K562 (cell line): Measurements from ENCODE around the gene ACKR2. TPM values are rescaled to one million over a fixed set of nuclear protein-coding genes. Genes with fewer than 3 reads are reported as not detected.

ENCODE experiments used
- ATAC-seq: fragments of 200-7000 bp; cut with Tn5 transposase; 3 replicates; pipeline ENCODE4 v1.9.1; 2020; ENCODE audit warnings: moderate library complexity
- BruUV-seq: library from RNA; stranded (reverse); fragments of 400-500 nt; replicated peaks from 2 replicates; lab custom pipeline; 2021; lab: Mats Ljungman, UMichigan
- CTCF ChIA-PET: fragments of 300-600 bp; formaldehyde crosslinking; extraction: SDS; loops from one replicate; lab custom pipeline; 2021; ENCODE audit warnings: low intra/inter-chr PET ratio; lab: Yijun Ruan, JAX
- POLR2A ChIA-PET: fragments of 300-600, 350-650 bp; sonication (Branson Sonifier 250); formaldehyde crosslinking; extraction: SDS; loops from one replicate; lab custom pipeline; 2021; ENCODE audit warnings: antibody characterized with exemption, inconsistent platforms; lab: Yijun Ruan, JAX
- DNase-seq, 4 experiments: peaks; one replicate each; pipeline versions ENCODE4 v3.0.0 to v3.0.0-alpha.2; 2011 to 2018; ENCODE audit warnings: low spot score in 3 of 4, mixed read lengths in 3 of 4; ENCODE audit errors: extremely low read depth in 1 of 4
- FAIRE-seq: peaks from 2 replicates; lab custom pipeline; 2011; peaks lifted over from hg19 to GRCh38; lab: Jason Lieb, UNC
- H2AFZ ChIP-seq: 2 replicates; pipeline ENCODE4 v1.6.0; 2011; ENCODE audit warnings: low read depth, low read length, control low read depth, inconsistent platforms
- H3K27ac ChIP-seq: fragments of 200-600 bp; 3 replicates; pipeline ENCODE4 v1.8.0; 2011; ENCODE audit warnings: low read depth, mild to moderate bottlenecking, control low read depth, inconsistent platforms, low read length, moderate library complexity, mixed read lengths; ENCODE audit errors: extremely low read depth
- H3K27me3 ChIP-seq, 2 experiments: fragments of 300-600 bp in 1 of 2; 2 replicates in 1 of 2; 3 replicates in 1 of 2; pipeline versions ENCODE4 v1.6.0 to v1.8.0; 2011; ENCODE audit warnings: inconsistent platforms in 2 of 2, low read length in 2 of 2, mild to moderate bottlenecking in 1 of 2, mixed read lengths in 1 of 2, moderate library complexity in 1 of 2; ENCODE audit not compliant: control insufficient read depth in 2 of 2, insufficient read depth in 2 of 2
- H3K36me3 ChIP-seq: fragments of 300-600 bp; 3 replicates; pipeline ENCODE4 v1.8.0; 2011; ENCODE audit warnings: mild to moderate bottlenecking, low read length, inconsistent platforms; ENCODE audit not compliant: control insufficient read depth, insufficient read depth
- H3K4me1 ChIP-seq, 2 experiments: fragments of 200-600 bp in 1 of 2; replicated peaks in 1 of 2; 2 replicates in 1 of 2; 3 replicates in 1 of 2; pipeline versions ENCODE4 v1.5.1 to v1.8.0; 2011; ENCODE audit warnings: inconsistent platforms in 2 of 2, low read length in 2 of 2, mild to moderate bottlenecking in 1 of 2, mixed read lengths in 1 of 2, moderate library complexity in 1 of 2; ENCODE audit not compliant: control insufficient read depth in 2 of 2, insufficient read depth in 2 of 2
- H3K4me2 ChIP-seq: 2 replicates; pipeline ENCODE4 v1.6.1; 2011; ENCODE audit warnings: low read length, control low read depth, inconsistent platforms, mixed read lengths; ENCODE audit not compliant: insufficient read depth
- H3K4me3 ChIP-seq: fragments of 200-600 bp; sonication (generic), shearing (Covaris generic); 2 replicates; pipeline ENCODE4 v1.5.1; 2016; ENCODE audit warnings: control low read depth, inconsistent platforms
- H3K79me2 ChIP-seq: fragments of 200-600 bp; 3 replicates; pipeline ENCODE4 v1.8.0; 2011; ENCODE audit warnings: low read length, inconsistent platforms; ENCODE audit not compliant: control insufficient read depth, insufficient read depth
- H3K9ac ChIP-seq, 2 experiments: 2 replicates each; pipeline versions ENCODE4 v1.6.0 to v1.6.1; 2011; ENCODE audit warnings: low read depth in 2 of 2, low read length in 2 of 2, control low read depth in 1 of 2, inconsistent platforms in 1 of 2, mild to moderate bottlenecking in 1 of 2, mixed read lengths in 1 of 2; ENCODE audit not compliant: insufficient read depth in 1 of 2
- H3K9me1 ChIP-seq: one replicate; pipeline ENCODE4 v1.6.0; 2011; ENCODE audit warnings: inconsistent platforms, mild to moderate bottlenecking, low read length, moderate library complexity; ENCODE audit not compliant: control insufficient read depth, insufficient read depth
- H3K9me3 ChIP-seq: replicated peaks from 2 replicates; pipeline ENCODE4 v1.5.1; 2011; ENCODE audit warnings: low read depth, low read length, inconsistent platforms; ENCODE audit not compliant: control insufficient read depth, insufficient read depth
- H4K20me1 ChIP-seq: replicated peaks from 2 replicates; pipeline ENCODE4 v1.6.1; 2011; ENCODE audit warnings: low read length, inconsistent platforms, mixed read lengths; ENCODE audit not compliant: control insufficient read depth, insufficient read depth
- ARID1B ChIP-seq: fragments of 450-650 bp; IDR thresholded peaks from 2 replicates; pipeline ENCODE4 v1.6.1; 2016; ENCODE audit warnings: antibody characterized with exemption, mild to moderate bottlenecking, inconsistent platforms
- ARID3A ChIP-seq: IDR thresholded peaks from 2 replicates; pipeline ENCODE4 v1.6.1; 2012; ENCODE audit warnings: low read depth, low read length, improper control_type of control experiment, borderline replicate concordance
- CTBP1 ChIP-seq: fragments of 450-650 bp; IDR thresholded peaks from 2 replicates; pipeline ENCODE4 v1.6.1; 2016; ENCODE audit warnings: borderline replicate concordance
- CXXC5 ChIP-seq: fragments of 250-450 bp; sonication (Bioruptor Pico); IDR thresholded peaks from 2 replicates; pipeline ENCODE4 v1.8.0; 2022; ENCODE audit warnings: inconsistent platforms, mild to moderate bottlenecking, moderate library complexity
- GABPB1 ChIP-seq: sonication (generic); formaldehyde crosslinking; IDR thresholded peaks from 2 replicates; pipeline ENCODE4 v1.8.0; 2022; ENCODE audit warnings: mild to moderate bottlenecking, missing genetic modification reagents
- HNRNPH1 ChIP-seq: fragments of 200-400 bp; formaldehyde crosslinking; optimal IDR thresholded peaks from 2 replicates; pipeline ENCODE3; 2017; ENCODE audit warnings: low read depth, mild to moderate bottlenecking, low read length, moderate library complexity
- ILF3 ChIP-seq: fragments of 450-650 bp; IDR thresholded peaks from 2 replicates; pipeline ENCODE4 v1.6.1; 2018; ENCODE audit warnings: antibody characterized with exemption, mild to moderate bottlenecking, moderate library complexity, borderline replicate concordance
- JUN ChIP-seq, 2 experiments: sonication (generic) in 1 of 2; formaldehyde crosslinking in 1 of 2; IDR thresholded peaks; 2 replicates each; pipeline versions ENCODE4 v1.6.1 to v1.8.0; 2012 to 2022; ENCODE audit warnings: borderline replicate concordance in 2 of 2, mild to moderate bottlenecking in 2 of 2, improper control_type of control experiment in 1 of 2, low read depth in 1 of 2, low read length in 1 of 2, missing genetic modification reagents in 1 of 2
- MAFK ChIP-seq: IDR thresholded peaks from 2 replicates; pipeline ENCODE4 v1.6.1; 2011; ENCODE audit warnings: low read length, improper control_type of control experiment
- NFXL1 ChIP-seq: fragments of 450-650 bp; formaldehyde crosslinking; IDR thresholded peaks from 2 replicates; pipeline ENCODE4 v1.4.0; 2021; ENCODE audit warnings: mild to moderate bottlenecking
- RB1 ChIP-seq: fragments of 450-650 bp; IDR thresholded peaks from 2 replicates; pipeline ENCODE4 v1.6.1; 2017; ENCODE audit warnings: low read depth, mild to moderate bottlenecking
- RCOR1 ChIP-seq, 2 experiments: IDR thresholded peaks; 2 replicates each; pipeline ENCODE4 v1.6.1; 2012; ENCODE audit warnings: low read depth in 2 of 2, low read length in 2 of 2, borderline replicate concordance in 1 of 2, improper control_type of control experiment in 1 of 2
- SMARCB1 ChIP-seq: IDR thresholded peaks from 2 replicates; pipeline ENCODE4 v1.6.1; 2011; ENCODE audit warnings: improper control_type of control experiment, low read depth; ENCODE audit not compliant: insufficient read length
- TBL1XR1 ChIP-seq, 2 experiments: IDR thresholded peaks; 2 replicates each; pipeline ENCODE4 v1.6.1; 2012; ENCODE audit warnings: improper control_type of control experiment in 2 of 2, low read length in 2 of 2, mild to moderate bottlenecking in 1 of 2
- ZNF239 ChIP-seq: fragments of 250-450 bp; sonication (Bioruptor Pico); IDR thresholded peaks from 2 replicates; pipeline ENCODE4 v1.4.0; 2020; ENCODE audit warnings: mild to moderate bottlenecking
- WGBS: fragments of 100-300 bp; shearing (Covaris generic); methylation state at CpG from one replicate; pipeline ENCODE4 v1.1.6; 2016; ENCODE audit warnings: low coverage, mixed read lengths; ENCODE audit not compliant: insufficient coverage; ENCODE audit errors: missing lambda C conversion rate; 5-methylcytosine and 5-hydroxymethylcytosine counted together
- in situ Hi-C: fragments of 300-500 bp; cut with MboI; formaldehyde crosslinking; loops from 4 replicates; pipeline ENCODE4 v1.15.0; 2018; ENCODE audit warnings: inconsistent platforms, mixed read lengths
- intact Hi-C: fragments of 100-400 bp; cut with micrococcal nuclease; formaldehyde crosslinking; loops from 2 replicates; pipeline ENCODE4 v1.14.2; 2022
- polyA plus RNA-seq, 8 experiments: library from polyadenylated mRNA; depleted of rRNA in 4 of 8; stranded (reverse) in 5 of 8; unstranded in 3 of 8; fragments of >200 nt; fragmentation: Nextera tagmentation in 2 of 8; fragmentation: Illumina TruSeq in 1 of 8; extraction: Ambion mirVana in 2 of 8; extraction: Trizol in 1 of 8; gene quantifications; 2 replicates each; pipeline versions ENCODE4 v1.2.1 to v1.2.3, GENCODE V29; 2011 to 2014; ENCODE audit warnings: inconsistent platforms in 1 of 8, missing spikeins in 1 of 8
- total RNA-seq, 7 experiments: library from RNA; depleted of rRNA in 6 of 7; stranded (reverse); fragments of >200 nt in 6 of 7; fragmentation: Illumina TruSeq in 2 of 7; extraction: Trizol in 2 of 7; gene quantifications; 2 replicates each; pipeline versions ENCODE4 v1.2.1 to v1.2.3, GENCODE V29; 2011 to 2021; ENCODE audit warnings: low replicate concordance in 1 of 7
- TF ChIP-seq, protein P1 (sequence below), 2 experiments: fragments of 450-650 bp; conservative IDR thresholded peaks; 2 replicates each; pipeline ENCODE4 v1.6.1; 2017; ENCODE audit warnings: mild to moderate bottlenecking in 2 of 2, moderate library complexity in 2 of 2

ACKR2 gene
- total and polyA plus RNA-seq, 9 of the 15 experiments (the other 6 are each of a cell fraction or from before 2014, with no cell fraction given) = 0.03 to 0.69 (median 0.25) TPM; not detected in 1

DNA sequence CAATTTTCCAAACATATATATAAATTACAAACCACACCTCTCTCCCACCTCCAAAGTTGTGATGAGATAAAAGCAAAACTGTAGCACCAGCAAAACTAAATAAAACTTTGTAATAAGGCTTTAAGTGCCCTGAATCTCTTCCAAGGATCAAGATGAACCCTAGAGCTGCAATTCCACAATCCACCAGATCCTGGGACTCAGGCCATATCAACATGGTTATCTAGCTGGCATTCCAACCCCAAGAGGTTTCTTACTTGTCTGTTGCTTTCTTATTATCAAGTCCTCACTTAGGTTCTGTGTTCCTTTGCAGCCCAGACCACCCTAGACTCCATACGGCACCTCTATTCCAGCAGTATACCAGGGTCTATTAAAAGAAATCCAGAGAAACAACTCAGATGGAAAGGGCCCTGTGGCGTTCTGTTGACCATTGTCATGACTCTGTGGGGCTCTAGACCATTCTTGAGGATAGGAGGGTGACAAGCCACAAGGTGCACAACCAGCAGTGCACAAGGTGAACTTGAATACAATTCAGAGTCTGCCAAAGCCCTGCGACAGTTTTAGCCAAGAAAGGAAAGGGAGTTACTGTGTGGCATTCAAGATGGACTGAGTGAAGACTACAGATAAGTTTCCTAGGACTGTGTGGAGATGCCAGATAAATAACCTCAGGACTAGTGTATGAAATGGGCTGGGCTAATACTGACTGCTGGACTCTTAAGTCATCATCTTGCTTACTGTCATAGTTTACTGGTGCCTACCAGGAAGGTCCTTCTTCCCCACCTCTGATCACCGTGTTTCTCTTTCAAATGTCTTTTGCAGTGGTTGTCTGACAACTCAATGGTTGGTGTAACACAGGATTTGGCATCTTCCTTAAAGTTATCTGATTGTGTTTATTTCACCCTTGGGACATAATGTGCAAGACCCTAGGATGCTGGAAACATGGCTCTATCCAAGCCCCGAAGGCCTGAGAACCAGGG lies 27.2 kb downstream of the ACKR2 start:
- Histone ChIP-seq H3K9me1 (no peaks in the 10 kb centered on the region), H3K4me2 (peak overlapping the region; percentile 56), H3K36me3 (no peaks in the 10 kb centered on the region), H2AFZ (no peak overlapping the region; the same call in 1 of the 2 replicates), H4K20me1 (no peaks in the 10 kb centered on the region), H3K27me3 (no peaks in the 10 kb centered on the region; a peak in 2 of 5 replicates), H3K27ac (peak overlapping the region; percentile 2; the same call in 2 of the 3 replicates), H3K4me3 (no peak overlapping the region), H3K4me1 (peaks cover 10 to 21% of the 10 kb centered on the region in 2 experiments), H3K79me2 (no peaks in the 10 kb centered on the region), H3K9ac (no peak overlapping the region), H3K9me3 (no peaks in the 10 kb centered on the region)
- DNase-seq (peak; percentile 58 to 88 (median 74)), ATAC-seq (peak; percentile 92), FAIRE-seq (peak; percentile 91)
- POLR2A ChIA-PET = interaction anchor here (0.5 to 0.6 kb wide), 2 partner anchors 99 to 600 kb away, joined by 3 to 4 read pairs; no protein-coding TSS in a partner anchor
- CTCF ChIA-PET = interaction anchor here (1.0 kb wide), 1 partner anchor 54 kb away, joined by 3 read pairs; no protein-coding TSS in a partner anchor
- 9% methylated on average over 5 of the region's 5 CpGs for WGBS
- intact Hi-C loops (loop anchor here (10.0 kb wide), 1 partner anchor 262 kb away; no protein-coding TSS in a partner anchor), in situ Hi-C loops (no loop called here)
- no TSS peak for BruUV-seq
- TF ChIP-seq RB1 (0 out of 2 replicates have a peak, but pooled peaks have one; percentile 19), ARID3A (0 out of 2 replicates have a peak, but pooled peaks have one; percentile 59), TBL1XR1 (IDR thresholded peaks at IDR 0.05; ENCODE audit: low read length in 2 of 2) (peak; percentile 71 to 95; a peak in 3 of 4 replicates), ARID1B (peak; percentile 99), RCOR1 (IDR thresholded peaks at IDR 0.05; ENCODE audit: borderline replicate concordance in 1 of 2, low read depth in 2 of 2, low read length in 2 of 2) (peak; percentile 83 to 95), HNRNPH1 (no peak), CXXC5 (peak; percentile 52), MAFK (peak; percentile 36; the same call in 1 of the 2 replicates), GABPB1 (CRISPR knock-in tag) (0 out of 2 replicates have a peak, but pooled peaks have one; percentile 32), NFXL1 (CRISPR knock-in tag) (no peak), JUN (IDR thresholded peaks at IDR 0.05; ENCODE audit: borderline replicate concordance, low read depth, low read length) (peak; percentile 58; the same call in 1 of the 2 replicates), JUN (CRISPR knock-in tag; IDR thresholded peaks at IDR 0.05; ENCODE audit: borderline replicate concordance) (no peak), CTBP1 (peak; percentile 93), SMARCB1 (no peak), ILF3 (no peak), ZNF239 (CRISPR knock-in tag) (peak; percentile 59)
- TF ChIP-seq, protein P1, sequence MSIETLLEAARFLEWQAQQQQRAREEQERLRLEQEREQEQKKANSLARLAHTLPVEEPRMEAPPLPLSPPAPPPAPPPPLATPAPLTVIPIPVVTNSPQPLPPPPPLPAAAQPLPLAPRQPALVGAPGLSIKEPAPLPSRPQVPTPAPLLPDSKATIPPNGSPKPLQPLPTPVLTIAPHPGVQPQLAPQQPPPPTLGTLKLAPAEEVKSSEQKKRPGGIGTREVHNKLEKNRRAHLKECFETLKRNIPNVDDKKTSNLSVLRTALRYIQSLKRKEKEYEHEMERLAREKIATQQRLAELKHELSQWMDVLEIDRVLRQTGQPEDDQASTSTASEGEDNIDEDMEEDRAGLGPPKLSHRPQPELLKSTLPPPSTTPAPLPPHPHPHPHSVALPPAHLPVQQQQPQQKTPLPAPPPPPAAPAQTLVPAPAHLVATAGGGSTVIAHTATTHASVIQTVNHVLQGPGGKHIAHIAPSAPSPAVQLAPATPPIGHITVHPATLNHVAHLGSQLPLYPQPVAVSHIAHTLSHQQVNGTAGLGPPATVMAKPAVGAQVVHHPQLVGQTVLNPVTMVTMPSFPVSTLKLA (conservative IDR thresholded peaks at IDR 0.05) = 0 out of 4 replicates have a peak, but pooled peaks of 1 of the 2 experiments have one; percentile 34
